Activated T-cell treated with anti-CD3 and anti-CD28 coated beads, Interleukin-2, amount 50 U/mL, for 24 hours (primary cell): ENCODE results near the gene KIF13A.
A peak's percentile ranks its signal among the peaks of the same experiment; 100 is the strongest.
"Not testable (repeated sequence)": the region's sequence is repeated elsewhere in the genome, so short reads cannot be mapped to it uniquely, and the experiment has no call there.

ENCODE experiments used
- DNase-seq: peaks from one replicate; pipeline ENCODE4 v3.0.0-alpha.2; 2020
- H3K27ac Mint-ChIP-seq: 2 replicates; pipeline ENCODE4 v1.8.0; 2020; ENCODE audit warnings: mild to moderate bottlenecking, mixed read lengths
- H3K27me3 Mint-ChIP-seq: 2 replicates; pipeline ENCODE4 v1.8.0; 2020; ENCODE audit warnings: mixed read lengths
- H3K36me3 Mint-ChIP-seq: 2 replicates; pipeline ENCODE4 v1.8.0; 2020; ENCODE audit warnings: low read depth, mixed read lengths
- H3K4me1 Mint-ChIP-seq: 2 replicates; pipeline ENCODE4 v1.8.0; 2020; ENCODE audit warnings: low read depth, mixed read lengths
- H3K4me3 Mint-ChIP-seq: 2 replicates; pipeline ENCODE4 v1.8.0; 2020; ENCODE audit warnings: mild to moderate bottlenecking, moderate library complexity, mixed read lengths
- H3K9me3 Mint-ChIP-seq: 2 replicates; pipeline ENCODE4 v1.8.0; 2020; ENCODE audit warnings: mixed read lengths

KIF13A gene

DNA sequence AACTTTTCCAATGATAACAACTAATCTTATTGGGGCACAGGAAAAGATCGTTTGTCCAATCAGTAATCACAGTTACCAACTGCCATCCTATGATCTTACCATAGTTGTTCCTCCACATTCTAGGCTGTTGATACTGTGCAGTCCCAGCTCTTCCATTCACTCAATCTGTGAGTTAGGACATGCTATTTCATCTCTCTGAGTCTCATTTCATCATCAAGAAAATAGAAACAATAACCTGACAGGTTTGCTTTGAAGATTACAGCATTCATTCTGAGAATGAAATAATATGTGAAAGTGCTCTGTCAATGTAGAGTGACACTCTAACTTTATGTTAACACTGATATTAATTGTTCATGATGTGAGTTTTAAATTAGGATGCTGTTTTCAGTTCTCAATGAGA, 89.8 kb downstream of the KIF13A start:
- no peak for DNase-seq
- Mint-ChIP-seq H3K36me3 (no peaks in the 10 kb centered on the region), H3K27me3 (peaks cover 39% of the 10 kb centered on the region), H3K27ac (no peak overlapping the region), H3K4me1 (no peaks in the 10 kb centered on the region), H3K9me3 (peaks cover 16% of the 10 kb centered on the region), H3K4me3 (no peak overlapping the region)

DNA sequence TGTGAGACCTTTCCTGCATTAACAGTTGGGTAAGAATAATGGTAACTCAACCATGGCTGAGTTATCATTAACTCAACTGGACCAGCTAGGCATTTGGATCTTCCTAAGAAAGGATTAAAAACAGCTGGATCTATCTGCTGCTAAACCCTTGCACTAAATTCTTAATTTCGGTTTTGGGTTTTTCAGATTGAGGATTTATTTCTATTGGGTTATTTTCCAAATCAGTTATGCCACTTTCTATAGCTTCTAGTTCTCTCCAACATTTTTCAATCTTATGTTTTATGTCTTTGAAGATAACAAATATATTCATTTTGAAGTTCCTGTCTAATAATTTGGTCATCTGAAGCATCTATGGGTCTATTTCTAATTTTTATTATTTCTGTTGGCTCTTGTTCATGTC, 92.5 kb downstream of the KIF13A start:
- Mint-ChIP-seq H3K36me3 (no peaks in the 10 kb centered on the region), H3K9me3 (peaks cover 16% of the 10 kb centered on the region), H3K27me3 (peaks cover 49% of the 10 kb centered on the region), H3K27ac (no peak overlapping the region), H3K4me1 (no peaks in the 10 kb centered on the region), H3K4me3 (no peak overlapping the region)
- DNase-seq: no peak

DNA sequence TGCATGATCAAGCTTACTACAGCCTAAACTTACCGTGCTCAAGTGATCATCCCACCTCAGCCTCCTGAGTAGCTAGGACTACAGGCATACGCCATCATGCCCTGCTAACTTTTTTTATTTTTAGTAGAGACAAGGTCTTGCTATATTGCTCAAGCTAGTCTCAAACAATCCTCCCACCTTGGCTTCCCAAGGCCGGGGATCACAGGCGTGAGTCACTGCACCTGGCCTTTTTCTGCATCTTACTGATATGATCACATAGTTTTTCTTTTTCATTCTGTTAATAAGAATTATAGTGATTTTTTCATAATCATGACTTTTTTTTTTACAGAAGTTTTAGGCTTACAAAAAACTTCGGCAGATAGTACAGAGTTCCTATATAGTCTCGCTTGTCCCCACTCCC, 93.2 kb downstream of the KIF13A start:
- Mint-ChIP-seq H3K36me3 (no peaks in the 10 kb centered on the region), H3K4me1 (no peaks in the 10 kb centered on the region), H3K4me3 (no peak overlapping the region), H3K27me3 (peaks cover 48% of the 10 kb centered on the region), H3K27ac (no peak overlapping the region), H3K9me3 (peaks cover 16% of the 10 kb centered on the region)
- DNase-seq: no peak

DNA sequence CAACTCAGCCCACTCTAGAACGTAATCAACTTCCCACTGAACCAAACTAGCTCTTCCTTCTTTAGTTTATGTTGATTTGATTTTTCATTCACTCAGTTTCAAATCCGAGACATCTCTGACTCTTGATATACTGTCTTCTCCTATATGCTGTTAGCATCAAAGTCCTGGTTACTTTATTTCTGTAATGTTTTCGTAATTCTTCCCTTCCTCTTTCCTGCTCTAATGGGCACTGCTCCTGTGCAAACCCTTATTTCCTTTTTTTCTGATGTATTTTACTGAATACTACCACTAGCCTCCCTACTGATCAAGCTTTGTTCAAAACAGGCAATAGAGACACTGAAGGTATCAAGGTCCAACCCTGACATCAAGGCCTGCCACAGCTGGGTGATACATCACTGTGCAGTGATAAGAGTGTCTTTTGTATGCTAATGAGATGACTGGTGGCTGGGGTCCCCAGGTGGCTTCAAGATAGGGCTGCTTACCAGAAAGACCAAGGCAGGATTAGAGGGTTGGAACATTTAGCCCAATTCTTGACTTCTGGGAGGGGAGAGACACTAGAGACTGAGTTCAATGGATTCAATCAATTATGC, 95.2 kb downstream of the KIF13A start:
- H3K9me3 Mint-ChIP-seq: peaks cover 16% of the 10 kb centered on the region
- no peak overlapping the region for H3K4me3 Mint-ChIP-seq
- peaks cover 48% of the 10 kb centered on the region for H3K27me3 Mint-ChIP-seq
- H3K4me1 Mint-ChIP-seq: no peaks in the 10 kb centered on the region
- H3K36me3 Mint-ChIP-seq: no peaks in the 10 kb centered on the region
- no peak overlapping the region for H3K27ac Mint-ChIP-seq
- no peak for DNase-seq

DNA sequence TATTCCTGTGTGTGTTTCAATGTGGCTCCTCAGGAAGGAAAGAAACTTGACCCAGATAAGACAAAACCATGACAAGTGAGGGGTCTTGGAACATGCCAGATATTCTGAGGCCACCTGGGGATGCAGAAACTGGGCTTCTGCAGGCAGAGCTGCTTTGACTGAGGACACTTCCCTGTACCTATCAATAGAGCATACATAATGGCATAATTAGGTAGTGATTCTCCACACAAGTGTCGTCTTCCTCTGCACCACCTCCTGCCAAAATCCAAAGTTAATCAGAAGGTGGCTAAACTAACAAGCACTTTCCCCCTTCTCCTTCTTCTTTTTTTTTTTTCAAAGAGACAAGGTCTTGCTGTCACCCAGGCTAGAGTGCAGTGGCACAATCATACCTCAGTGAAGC, 97.1 kb downstream of the KIF13A start:
- Mint-ChIP-seq H3K36me3 (no peaks in the 10 kb centered on the region), H3K9me3 (peaks cover 7% of the 10 kb centered on the region), H3K27me3 (peaks cover 60% of the 10 kb centered on the region), H3K4me3 (no peak overlapping the region), H3K27ac (no peak overlapping the region), H3K4me1 (peaks cover 8% of the 10 kb centered on the region)
- no peak for DNase-seq

DNA sequence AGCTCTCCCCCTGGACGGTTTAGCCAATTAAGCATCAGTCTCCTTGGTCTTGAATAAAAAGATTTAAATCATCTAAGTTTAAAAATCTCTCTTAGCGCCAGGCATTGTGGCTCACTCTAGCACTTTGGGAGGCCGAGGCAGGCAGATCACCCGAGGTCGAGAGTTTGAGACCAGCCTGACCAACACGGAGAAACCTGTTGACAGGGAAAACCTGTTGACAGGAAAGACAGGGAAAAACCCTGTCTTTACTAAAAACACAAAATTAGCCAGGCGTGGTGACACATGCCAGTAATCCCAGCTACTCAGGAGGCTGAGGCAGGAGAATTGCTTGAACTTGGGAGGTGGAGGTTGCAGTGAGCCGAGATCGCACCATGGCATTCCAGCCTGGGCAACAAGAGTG, 97.7 kb downstream of the KIF13A start:
- peaks cover 61% of the 10 kb centered on the region for H3K27me3 Mint-ChIP-seq
- not testable (repeated sequence) for DNase-seq

DNA sequence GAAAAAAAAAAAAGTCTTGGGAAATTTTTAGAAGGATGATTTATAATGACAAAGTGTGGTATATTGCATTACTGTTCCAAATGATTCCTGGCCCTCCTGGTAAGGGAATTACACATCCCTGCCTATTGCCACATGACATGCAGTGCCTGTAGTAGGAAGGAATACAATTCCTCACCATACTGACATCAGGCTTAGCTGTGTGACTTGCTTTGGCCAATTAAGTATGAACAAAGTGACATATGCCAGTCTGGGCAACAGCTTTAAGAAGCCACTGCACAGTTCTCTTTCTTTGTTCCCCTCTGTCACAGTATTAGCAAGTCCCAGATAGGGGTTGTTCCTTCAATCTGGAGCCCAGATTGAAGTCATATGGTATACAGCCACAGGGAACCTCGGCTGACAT, 100.5 kb downstream of the KIF13A start:
- no peaks in the 10 kb centered on the region for H3K9me3 Mint-ChIP-seq
- H3K27me3 Mint-ChIP-seq: peaks cover 60% of the 10 kb centered on the region
- H3K27ac Mint-ChIP-seq: no peak overlapping the region
- no peak for DNase-seq
- peaks cover 25% of the 10 kb centered on the region for H3K4me1 Mint-ChIP-seq
- H3K4me3 Mint-ChIP-seq: no peak overlapping the region
- no peaks in the 10 kb centered on the region for H3K36me3 Mint-ChIP-seq

More for the DNA sequence above, 97.7 kb downstream of the KIF13A start:
- H3K4me3 Mint-ChIP-seq, H3K9me3 Mint-ChIP-seq, H3K36me3 Mint-ChIP-seq, H3K27ac Mint-ChIP-seq: not testable (repeated sequence)
- H3K4me1 Mint-ChIP-seq: peaks cover 13% of the 10 kb centered on the region

DNA sequence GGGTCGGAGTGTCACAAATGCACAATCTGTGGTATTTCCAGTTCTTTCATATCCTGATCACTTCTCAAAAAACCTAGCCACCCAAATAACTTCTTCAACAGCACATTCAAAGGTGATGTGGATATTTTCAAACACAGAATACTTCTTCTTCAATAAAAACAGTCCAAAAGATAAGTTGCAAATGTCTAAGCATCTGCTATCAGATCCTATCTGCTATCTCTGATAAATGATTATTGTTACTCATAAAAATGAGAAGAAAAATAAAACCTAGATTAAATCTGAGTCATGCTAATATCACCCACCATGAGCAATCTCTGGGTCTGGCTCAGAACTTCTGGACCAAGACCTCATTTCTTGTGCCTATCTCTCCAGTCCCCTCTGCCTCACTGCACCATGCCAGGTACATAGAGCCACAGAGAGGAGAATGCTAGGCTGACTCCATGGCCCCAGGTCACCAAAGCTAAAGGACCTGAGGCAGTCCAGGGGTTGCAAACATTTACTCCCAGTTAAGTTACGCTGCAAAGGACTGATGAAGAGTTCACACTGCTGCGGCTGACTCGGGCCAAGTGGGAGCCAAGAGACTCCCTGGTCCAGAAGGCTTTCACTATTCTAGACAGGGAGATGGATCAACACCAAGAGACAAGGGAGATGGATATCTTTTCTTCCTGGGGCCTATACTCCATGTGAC, 101.4 kb downstream of the KIF13A start:
- H3K27me3 Mint-ChIP-seq: peaks cover 63% of the 10 kb centered on the region
- no peaks in the 10 kb centered on the region for H3K36me3 Mint-ChIP-seq
- peaks cover 25% of the 10 kb centered on the region for H3K4me1 Mint-ChIP-seq
- no peak overlapping the region for H3K27ac Mint-ChIP-seq
- H3K9me3 Mint-ChIP-seq: no peaks in the 10 kb centered on the region
- DNase-seq: no peak
- H3K4me3 Mint-ChIP-seq: no peak overlapping the region

DNA sequence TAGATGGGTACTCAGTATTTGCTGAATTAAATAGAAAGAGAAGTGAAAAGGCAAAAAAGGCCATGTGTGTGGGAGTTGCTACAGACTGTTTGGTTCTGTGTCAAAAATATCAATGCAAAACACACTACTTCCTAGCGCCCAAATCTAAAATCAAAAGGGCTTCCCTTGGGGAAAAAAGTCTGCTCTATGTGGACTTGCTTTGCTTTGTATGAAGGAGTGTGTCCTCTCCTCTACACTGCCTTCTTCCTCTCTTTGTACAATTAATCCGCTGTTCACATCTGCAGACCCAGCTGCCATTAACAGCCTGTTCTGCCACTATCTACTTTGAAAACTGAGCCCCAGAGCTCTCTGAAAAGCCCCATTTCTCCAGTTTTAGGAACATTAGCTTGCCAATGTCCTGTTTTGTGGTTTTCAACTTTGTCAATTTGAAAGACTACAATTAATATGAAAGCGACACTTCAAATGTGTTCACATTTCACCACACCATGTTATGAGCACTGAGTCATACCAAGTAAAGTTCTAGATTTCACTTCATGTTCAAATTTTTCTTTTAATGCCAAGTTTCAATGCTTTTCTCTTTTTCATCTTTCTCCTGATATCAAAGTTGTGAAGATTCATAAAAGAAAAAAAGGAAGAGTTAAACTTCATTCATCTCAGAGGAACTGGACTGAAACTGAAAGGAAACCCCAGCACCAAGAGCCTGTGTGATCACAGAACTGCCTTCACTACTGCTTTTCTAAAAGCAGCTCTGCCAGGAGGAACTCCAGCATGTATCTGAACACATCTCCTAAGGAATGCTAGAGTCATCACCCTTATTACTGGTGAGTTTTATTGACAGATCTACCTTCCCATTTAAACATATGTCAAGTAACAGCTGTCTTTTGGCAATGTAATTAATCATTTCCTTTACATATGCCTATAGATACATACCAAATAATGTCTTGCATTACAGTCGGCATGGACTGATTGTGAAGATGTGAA, 102.6 kb downstream of the KIF13A start:
- Mint-ChIP-seq H3K4me1 (peaks cover 25% of the 10 kb centered on the region), H3K4me3 (no peak overlapping the region), H3K9me3 (no peaks in the 10 kb centered on the region), H3K27me3 (peaks cover 59% of the 10 kb centered on the region), H3K27ac (peak overlapping the region; percentile 86), H3K36me3 (no peaks in the 10 kb centered on the region)
- no peak for DNase-seq

DNA sequence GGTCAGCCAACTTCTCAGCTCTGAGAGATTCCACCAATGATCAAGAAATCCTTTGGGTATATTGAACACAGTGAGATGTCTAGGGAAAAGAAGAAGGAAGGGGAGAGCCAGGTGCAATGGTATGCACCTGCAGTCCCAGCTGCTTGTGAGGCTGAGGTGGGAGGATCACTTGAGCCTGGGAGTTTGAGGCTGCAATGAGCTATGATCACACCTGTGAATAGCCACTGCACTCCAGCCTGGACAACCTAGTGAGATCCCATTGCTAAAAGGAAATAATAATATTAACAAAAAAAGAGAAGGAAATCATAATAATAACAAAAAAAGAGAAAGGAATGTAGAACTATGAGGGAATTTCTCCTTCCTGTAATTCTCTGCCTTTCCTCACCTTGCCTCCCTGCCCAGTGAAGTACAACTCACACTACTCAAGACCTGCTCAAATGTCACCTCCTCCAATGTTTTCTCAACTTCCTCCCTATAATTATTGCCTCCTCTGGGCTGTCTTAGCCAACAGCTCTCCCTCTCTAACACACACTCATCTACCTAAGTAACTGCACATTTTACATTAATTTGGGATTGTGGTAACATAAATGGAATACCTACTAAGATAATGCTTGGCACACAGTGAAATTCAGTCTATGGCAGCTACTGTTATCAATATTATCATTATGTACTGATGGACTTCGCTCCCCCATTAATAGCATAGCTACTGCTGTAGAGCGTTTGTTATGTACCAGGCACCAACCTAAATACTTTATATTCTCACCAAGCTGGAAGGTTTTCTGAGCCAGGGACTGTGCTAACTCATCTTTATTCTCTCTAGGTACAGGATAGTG, 103.6 kb downstream of the KIF13A start:
- no peak overlapping the region for H3K27ac Mint-ChIP-seq
- H3K36me3 Mint-ChIP-seq: no peaks in the 10 kb centered on the region
- no peaks in the 10 kb centered on the region for H3K9me3 Mint-ChIP-seq
- H3K27me3 Mint-ChIP-seq: peaks cover 62% of the 10 kb centered on the region
- DNase-seq: no peak
- no peak overlapping the region for H3K4me3 Mint-ChIP-seq
- H3K4me1 Mint-ChIP-seq: peaks cover 25% of the 10 kb centered on the region

DNA sequence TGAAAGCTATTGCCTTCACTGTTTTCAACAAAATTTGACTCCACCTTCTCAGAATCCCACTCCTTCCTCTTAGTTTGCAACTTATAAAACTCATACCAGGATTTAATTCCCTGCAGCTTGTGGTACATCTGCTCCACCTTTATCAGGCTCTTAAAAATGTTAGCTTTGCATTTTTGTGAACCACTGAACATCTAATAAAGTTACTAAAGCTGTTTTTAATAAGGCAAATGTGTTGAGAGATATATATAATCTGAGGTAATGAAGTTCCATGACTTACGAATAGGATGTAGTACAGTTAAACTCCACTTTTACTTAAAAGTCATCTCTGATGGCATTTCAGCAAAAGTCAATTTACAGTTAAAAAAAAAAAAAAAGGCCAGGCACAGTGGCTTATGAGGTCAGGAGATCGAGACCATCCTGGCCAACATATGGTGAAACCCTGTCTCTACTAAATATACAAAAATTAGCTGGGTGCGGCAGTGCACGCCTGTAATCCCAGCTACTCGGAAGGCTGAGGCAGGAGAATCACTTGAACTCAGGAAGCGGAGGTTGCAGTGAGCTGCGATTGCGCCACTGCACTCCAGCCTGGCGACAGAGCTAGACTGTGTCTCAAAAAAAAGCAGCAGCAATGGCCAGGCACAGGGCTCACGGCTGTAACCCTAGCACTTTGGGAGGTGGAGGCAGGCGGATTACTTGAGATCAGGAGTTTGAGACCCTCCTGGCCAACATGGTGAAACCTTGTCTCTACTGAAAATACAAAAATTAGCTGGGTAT, 106.2 kb downstream of the KIF13A start:
- Mint-ChIP-seq H3K9me3 (no peaks in the 10 kb centered on the region), H3K4me1 (peaks cover 25% of the 10 kb centered on the region), H3K27ac (no peak overlapping the region), H3K4me3 (no peak overlapping the region), H3K27me3 (peaks cover 63% of the 10 kb centered on the region), H3K36me3 (no peaks in the 10 kb centered on the region)
- no peak for DNase-seq

DNA sequence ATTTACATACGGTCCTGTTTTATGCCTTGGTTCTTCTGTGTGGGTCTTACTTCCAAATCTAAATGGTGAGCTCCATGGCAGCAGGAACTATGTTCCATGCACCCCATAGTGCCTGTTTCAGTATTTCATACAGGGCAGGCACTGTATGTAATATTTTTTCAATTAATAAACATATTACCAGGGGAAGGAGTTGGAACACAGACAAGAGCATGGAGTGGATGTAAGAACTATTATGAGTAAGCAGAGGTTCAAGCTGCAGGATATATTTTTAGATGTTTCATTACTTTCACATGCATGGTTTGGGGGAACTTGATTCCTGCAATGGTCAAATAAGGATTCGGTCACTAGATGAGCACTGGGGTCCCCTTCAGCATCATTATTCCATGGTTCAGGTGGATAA, 108.3 kb downstream of the KIF13A start:
- no peaks in the 10 kb centered on the region for H3K36me3 Mint-ChIP-seq
- DNase-seq: no peak
- peaks cover 6% of the 10 kb centered on the region for H3K4me1 Mint-ChIP-seq
- no peak overlapping the region for H3K27ac Mint-ChIP-seq
- no peaks in the 10 kb centered on the region for H3K9me3 Mint-ChIP-seq
- H3K4me3 Mint-ChIP-seq: no peak overlapping the region
- H3K27me3 Mint-ChIP-seq: peaks cover 66% of the 10 kb centered on the region

DNA sequence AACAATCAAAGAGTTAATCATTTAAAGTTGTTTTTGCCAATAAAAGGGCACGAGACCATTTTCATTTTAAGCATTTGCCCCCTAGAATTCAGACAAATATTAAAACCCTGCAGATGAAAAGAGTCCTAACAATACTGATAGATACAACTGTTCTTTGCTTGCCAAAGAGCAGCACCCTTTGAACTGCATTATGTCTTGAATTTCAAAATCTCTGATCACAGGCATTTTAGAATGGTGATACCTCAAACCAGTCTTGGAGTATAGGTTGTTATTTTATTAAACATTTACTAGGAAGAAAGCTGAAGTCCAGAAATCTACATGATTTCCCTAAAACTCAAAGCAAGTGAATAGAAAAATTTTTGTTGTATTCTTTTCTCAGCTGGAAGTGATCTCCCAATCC, 108.7 kb downstream of the KIF13A start:
- Mint-ChIP-seq H3K4me3 (no peak overlapping the region), H3K4me1 (peaks cover 3% of the 10 kb centered on the region), H3K27ac (no peak overlapping the region), H3K27me3 (peaks cover 62% of the 10 kb centered on the region), H3K36me3 (no peaks in the 10 kb centered on the region), H3K9me3 (no peaks in the 10 kb centered on the region)
- no peak for DNase-seq
